Progenitor cell of endocrine pancreas (in vitro differentiated cells): ENCODE results near the gene PAQR7. TPM values are rescaled to one million over a fixed set of nuclear protein-coding genes. Genes with fewer than 3 reads are reported as not detected.

ENCODE experiments used
- DNase-seq: peaks from one replicate; pipeline ENCODE4 v3.0.0; 2021; ENCODE audit warnings: low spot score; ENCODE audit not compliant: unreplicated experiment
- H3K27ac Mint-ChIP-seq: 2 replicates; pipeline ENCODE4 v1.8.0; 2021; ENCODE audit warnings: mild to moderate bottlenecking, moderate library complexity, mixed read lengths
- H3K27me3 Mint-ChIP-seq: 2 replicates; pipeline ENCODE4 v1.8.0; 2021; ENCODE audit warnings: mixed read lengths
- H3K36me3 Mint-ChIP-seq: 2 replicates; pipeline ENCODE4 v1.8.0; 2022; ENCODE audit warnings: mixed read lengths; ENCODE audit not compliant: insufficient read depth
- H3K4me1 Mint-ChIP-seq: 2 replicates; pipeline ENCODE4 v1.8.0; 2021; ENCODE audit warnings: low read depth, mixed read lengths
- H3K4me3 Mint-ChIP-seq: 2 replicates; pipeline ENCODE4 v1.8.0; 2021; ENCODE audit warnings: low read depth, mild to moderate bottlenecking, moderate library complexity, mixed read lengths
- H3K9me3 Mint-ChIP-seq: 2 replicates; pipeline ENCODE4 v1.8.0; 2021; ENCODE audit warnings: low read depth, mixed read lengths
- CTCF ChIP-seq: fragments of 200-600 bp; sonication (generic); IDR thresholded peaks from one replicate; pipeline ENCODE4 v1.5.0; 2021; ENCODE audit warnings: antibody characterized with exemption, mild to moderate bottlenecking; ENCODE audit not compliant: unreplicated experiment
- total RNA-seq: library from RNA; stranded (reverse); gene quantifications from 2 replicates; pipeline ENCODE4 v1.2.1, GENCODE V29; 2021

Gene PAQR7
- total RNA-seq, 1 donor from 2014 or later, result 21.0 TPM

DNA sequence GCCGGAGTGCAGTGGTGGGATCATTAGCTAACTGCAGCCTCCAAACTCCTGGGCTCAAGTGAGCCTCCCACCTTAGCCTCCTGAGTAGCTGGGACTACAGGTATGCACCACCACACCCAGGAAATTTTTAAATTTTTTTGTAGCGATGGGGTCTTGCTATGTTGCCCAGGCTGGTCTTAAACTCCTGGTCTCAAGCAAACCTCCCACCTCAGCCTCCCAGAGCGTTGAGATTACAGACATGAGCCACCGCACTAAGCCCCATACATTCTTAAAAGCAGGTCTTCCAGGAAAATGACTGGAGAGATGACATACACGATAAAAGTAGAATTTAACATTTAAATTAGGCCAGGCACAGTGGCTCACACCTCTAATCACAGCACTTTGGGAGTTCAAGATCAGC lies 42.4 kb downstream of the PAQR7 start:
- no peak for DNase-seq
- Mint-ChIP-seq H3K27me3 (no peaks in the 10 kb centered on the region), H3K27ac (no peak overlapping the region), H3K4me1 (peaks cover 5% of the 10 kb centered on the region), H3K9me3 (no peaks in the 10 kb centered on the region), H3K4me3 (no peak overlapping the region), H3K36me3 (peaks cover 21% of the 10 kb centered on the region)
- no peak for TF ChIP-seq CTCF

DNA sequence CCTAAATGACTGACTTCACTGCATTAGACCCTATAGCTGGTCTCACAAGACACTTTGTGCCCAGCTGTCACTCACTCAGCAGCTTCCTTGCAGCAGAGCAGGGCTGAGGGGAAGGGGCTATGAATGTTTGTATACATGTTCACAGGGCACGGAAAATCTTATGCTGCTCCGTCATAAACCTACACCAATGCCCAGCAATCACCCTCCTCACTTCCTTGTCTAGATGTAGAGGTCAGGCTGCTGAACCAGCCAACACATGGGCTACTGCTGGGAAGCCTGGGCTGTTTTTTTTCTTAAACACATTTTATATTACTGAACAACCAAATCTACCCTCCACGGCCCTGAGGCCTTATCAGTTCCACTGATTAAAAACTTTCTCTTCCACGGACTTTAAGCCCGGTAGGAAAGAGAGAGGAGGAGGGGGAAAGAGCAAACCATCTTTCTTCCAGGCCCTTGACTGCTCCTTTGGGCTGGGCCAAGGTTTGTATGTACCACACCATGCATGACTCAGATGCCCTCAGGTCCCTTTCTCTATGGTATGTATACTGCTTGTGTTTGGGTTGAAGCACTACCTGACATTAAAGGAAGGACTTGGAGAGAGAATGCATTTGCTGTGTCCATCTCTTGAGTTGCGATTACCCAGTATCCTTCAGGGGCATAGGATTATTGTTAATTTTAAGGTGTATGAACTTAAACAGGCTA lies 43.0 kb downstream of the PAQR7 start:
- Mint-ChIP-seq H3K4me3 (no peak overlapping the region), H3K36me3 (peaks cover 23% of the 10 kb centered on the region), H3K4me1 (peaks cover 3% of the 10 kb centered on the region), H3K27me3 (no peaks in the 10 kb centered on the region), H3K9me3 (no peaks in the 10 kb centered on the region), H3K27ac (no peak overlapping the region)
- TF ChIP-seq CTCF, result no peak
- DNase-seq, result no peak

DNA sequence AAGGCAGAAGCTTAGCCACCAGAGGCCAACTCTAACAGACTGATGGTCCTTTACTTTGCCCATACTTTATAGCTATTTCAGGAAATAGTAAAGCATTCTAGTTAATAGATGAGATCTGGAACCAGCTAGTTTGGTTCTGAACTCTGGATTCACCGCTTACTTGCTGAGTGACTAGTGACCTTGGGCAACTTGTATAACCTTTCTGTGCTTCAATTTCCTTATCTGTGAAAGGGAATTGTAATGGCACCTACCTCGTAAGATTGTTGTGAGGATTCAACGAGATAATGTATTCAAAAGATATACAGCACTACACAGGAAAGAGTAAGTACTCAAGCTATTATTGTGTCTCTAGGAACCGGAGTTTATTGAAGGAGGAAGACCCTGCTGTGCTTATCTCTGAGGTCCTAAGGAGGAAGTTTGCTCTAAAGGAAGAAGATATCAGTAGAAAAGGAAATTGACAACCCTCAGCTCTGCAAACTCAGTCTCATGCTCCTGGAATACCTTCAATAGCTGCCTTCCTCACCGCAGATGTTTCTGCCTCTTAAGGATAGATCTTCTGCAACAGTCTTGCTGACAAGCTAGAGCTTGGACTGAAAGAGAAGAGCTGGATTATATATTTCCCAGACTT lies 43.8 kb downstream of the PAQR7 start:
- H3K4me1 Mint-ChIP-seq, result no peaks in the 10 kb centered on the region
- no peak overlapping the region for H3K27ac Mint-ChIP-seq
- DNase-seq, result no peak
- no peaks in the 10 kb centered on the region for H3K9me3 Mint-ChIP-seq
- no peak overlapping the region for H3K4me3 Mint-ChIP-seq
- H3K27me3 Mint-ChIP-seq, result no peaks in the 10 kb centered on the region
- no peak for TF ChIP-seq CTCF
- H3K36me3 Mint-ChIP-seq, result peaks cover 23% of the 10 kb centered on the region

DNA sequence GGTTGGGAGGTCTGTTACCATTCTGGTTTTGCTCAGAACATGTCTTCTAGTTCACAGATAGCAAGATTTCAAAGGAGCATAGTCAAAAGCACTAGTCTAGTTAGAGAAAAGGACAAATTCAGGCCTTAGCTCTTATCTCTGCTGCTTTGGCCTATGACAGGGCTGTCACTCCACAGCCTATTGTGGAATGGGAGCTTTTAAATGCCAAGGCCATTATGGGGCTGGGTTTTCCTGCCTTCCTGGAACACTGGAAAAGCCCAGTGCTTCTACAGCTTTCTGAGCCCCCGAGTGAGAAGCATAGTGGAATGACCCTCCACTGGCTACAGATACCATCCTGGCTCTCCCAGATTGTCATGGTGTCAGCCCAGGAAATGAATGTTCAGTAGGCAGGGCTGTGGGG lies 46.5 kb downstream of the PAQR7 start:
- Mint-ChIP-seq H3K27ac (no peak overlapping the region), H3K4me1 (no peaks in the 10 kb centered on the region), H3K4me3 (no peak overlapping the region), H3K36me3 (peaks cover 25% of the 10 kb centered on the region), H3K9me3 (no peaks in the 10 kb centered on the region), H3K27me3 (no peaks in the 10 kb centered on the region)
- no peak for TF ChIP-seq CTCF
- no peak for DNase-seq

- H3K27me3 Mint-ChIP-seq, result no peaks in the 10 kb centered on the region
- TF ChIP-seq CTCF, result no peak
- H3K4me1 Mint-ChIP-seq, result no peaks in the 10 kb centered on the region
- peaks cover 25% of the 10 kb centered on the region for H3K36me3 Mint-ChIP-seq
- H3K27ac Mint-ChIP-seq, result no peak overlapping the region
- H3K9me3 Mint-ChIP-seq, result no peaks in the 10 kb centered on the region
- no peak for DNase-seq
- no peak overlapping the region for H3K4me3 Mint-ChIP-seq
Measured at GRCh38 chr1:25828491-25828890, 47.0 kb downstream of the PAQR7 start.
